SIG-M5 treated with dmso at 0.1 percent for 504 hours (cell line): ENCODE data around the gene SCAP.

Experiments used
- DNase-seq: peaks from one replicate; lab custom pipeline; 2025; ENCODE audit not compliant: unreplicated experiment; lab: John Stamatoyannopoulos, UW

The SCAP gene

GRCh38 chr3:47367631-47368030 is 108.1 kb downstream of the SCAP start:
- no peak for DNase-seq

DNA sequence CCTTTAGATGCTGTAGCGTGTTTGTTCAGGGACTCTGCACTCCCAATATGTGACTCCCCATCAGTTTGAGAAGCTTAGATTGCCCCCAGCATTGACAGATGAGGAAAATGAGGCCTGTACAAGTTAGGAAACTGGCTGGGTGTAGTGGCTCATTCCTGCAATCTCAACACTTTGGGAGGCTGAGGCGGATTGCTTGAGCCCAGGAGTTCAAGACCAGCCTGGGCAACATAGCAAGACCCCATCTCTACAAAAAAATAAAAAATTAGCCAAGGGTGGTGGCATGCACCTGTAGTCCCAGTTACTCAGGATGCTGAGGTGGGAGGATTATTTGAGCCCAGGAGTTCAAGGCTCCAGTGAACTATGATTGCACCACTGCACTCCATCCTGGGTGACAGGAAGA is 108.9 kb downstream of the SCAP start:
- no peak for DNase-seq

GRCh38 chr3:47365213-47366153 is 110.3 kb downstream of the SCAP start:
- no peak for DNase-seq
